HTERT RPE-1 (cell line): ENCODE results near the gene C11orf91.
"Not testable (repeated sequence)": the region's sequence is repeated elsewhere in the genome, so short reads cannot be mapped to it uniquely, and the experiment has no call there.

Experiments
- in situ Hi-C: fragments of 300-500 bp; cut with MboI; formaldehyde crosslinking; loops from 4 replicates; pipeline ENCODE4 v1.14.3; 2020; ENCODE audit warnings: low sequenced_read_pairs

C11orf91 gene

GRCh38 chr11:33722590-33723234 is 22.1 kb upstream of the C11orf91 start:
- in situ Hi-C loops = no loop called here

GRCh38 chr11:33721984-33722383 is 21.4 kb upstream of the C11orf91 start:
- in situ Hi-C loops = no loop called here

GRCh38 chr11:33721426-33721825 is 20.8 kb upstream of the C11orf91 start:
- in situ Hi-C loops = no loop called here

GRCh38 chr11:33719587-33719986 is 19.0 kb upstream of the C11orf91 start:
- in situ Hi-C loops = no loop called here

GRCh38 chr11:33718440-33718839 is 17.8 kb upstream of the C11orf91 start:
- in situ Hi-C loops = no loop called here

- in situ Hi-C loops = no loop called here
Observed at GRCh38 chr11:33716243-33716642, 15.6 kb upstream of the C11orf91 start.

- in situ Hi-C loops = no loop called here
Observed at GRCh38 chr11:33713856-33714398, 13.3 kb upstream of the C11orf91 start.

- in situ Hi-C loops = no loop called here
Observed at GRCh38 chr11:33713151-33713855, 12.7 kb upstream of the C11orf91 start.

- in situ Hi-C loops = no loop called here
Observed at GRCh38 chr11:33712436-33712835, 11.8 kb upstream of the C11orf91 start.

GRCh38 chr11:33709466-33709865 is 8.8 kb upstream of the C11orf91 start:
- in situ Hi-C loops = no loop called here

- in situ Hi-C loops = no loop called here
Observed at GRCh38 chr11:33708985-33709384, 8.4 kb upstream of the C11orf91 start.

GRCh38 chr11:33707831-33708230 is 7.2 kb upstream of the C11orf91 start:
- in situ Hi-C loops = not testable (repeated sequence)

- in situ Hi-C loops = no loop called here
Observed at GRCh38 chr11:33706966-33707365, 6.3 kb upstream of the C11orf91 start.

GRCh38 chr11:33706546-33706945 is 5.9 kb upstream of the C11orf91 start:
- in situ Hi-C loops = no loop called here

- in situ Hi-C loops = no loop called here
Observed at GRCh38 chr11:33704240-33705002, 3.8 kb upstream of the C11orf91 start.

GRCh38 chr11:33703788-33704187 is 3.2 kb upstream of the C11orf91 start:
- in situ Hi-C loops = no loop called here

GRCh38 chr11:33703234-33703633 is 2.6 kb upstream of the C11orf91 start:
- in situ Hi-C loops = no loop called here

GRCh38 chr11:33701302-33702230 is 940 bp upstream of the C11orf91 start:
- in situ Hi-C loops = no loop called here

- in situ Hi-C loops = no loop called here
Observed at GRCh38 chr11:33700063-33700501, 544 bp downstream of the C11orf91 start.

GRCh38 chr11:33699515-33700062 is 1.0 kb downstream of the C11orf91 start:
- in situ Hi-C loops = no loop called here
